ENCODE results near the gene TNFRSF1A.
"Not testable (repeated sequence)": the region's sequence is repeated elsewhere in the genome, so short reads cannot be mapped to it uniquely, and the experiment has no call there.

TNFRSF1A gene

GRCh38 chr12:6338536-6338935 is 3.3 kb downstream of the TNFRSF1A start:
- H3K4me1 ChIP-seq (ENCODE audit: insufficient read depth, low read length), result peaks cover 76% of the 10 kb centered on the region
- H3K9ac ChIP-seq (ENCODE audit: low read length), result peak overlapping the region; percentile 100
- H3K36me3 ChIP-seq (ENCODE audit: insufficient read depth, low read length), result peaks cover 17% of the 10 kb centered on the region
- H3K27me3 ChIP-seq (ENCODE audit: control insufficient read depth in 1 of 2, insufficient read depth in 2 of 2, low read length in 2 of 2); H3K9me3 ChIP-seq (ENCODE audit: low read length): not testable (repeated sequence)
- H3K27ac ChIP-seq (ENCODE audit: low read depth, low read length), result peak overlapping the region; percentile 100
- peak overlapping the region in 1 of 2 donors; percentile 99 for H3K4me3 ChIP-seq (ENCODE audit: low read depth in 1 of 2, low read length in 2 of 2)

- Histone ChIP-seq H3K4me3 (ENCODE audit: low read depth in 1 of 2, low read length in 2 of 2) (peak overlapping the region; percentile 18 to 99), H3K9ac (ENCODE audit: low read length) (peak overlapping the region; percentile 100)
Measured at GRCh38 chr12:6337958-6338433, 3.9 kb downstream of the TNFRSF1A start.

GRCh38 chr12:6336889-6337853 is 4.7 kb downstream of the TNFRSF1A start:
- peaks cover 31% of the 10 kb centered on the region for H3K36me3 ChIP-seq (ENCODE audit: insufficient read depth, low read length)
- H3K4me3 ChIP-seq (ENCODE audit: low read depth in 1 of 2, low read length in 2 of 2), result peak overlapping the region; percentile 25 to 99
- H3K27ac ChIP-seq (ENCODE audit: low read depth, low read length), result peak overlapping the region; percentile 100
- no peaks in the 10 kb centered on the region for H3K9me3 ChIP-seq (ENCODE audit: low read length)
- peak overlapping the region; percentile 73 for H3K9ac ChIP-seq (ENCODE audit: low read length)
- H3K27me3 ChIP-seq (ENCODE audit: control insufficient read depth in 1 of 2, insufficient read depth in 2 of 2, low read length in 2 of 2), result no peaks in the 10 kb centered on the region
- peaks cover 75% of the 10 kb centered on the region for H3K4me1 ChIP-seq (ENCODE audit: insufficient read depth, low read length)

More at GRCh38 chr12:6337958-6338433, 3.9 kb downstream of the TNFRSF1A start:
- H3K9me3 ChIP-seq (ENCODE audit: low read length), result no peaks in the 10 kb centered on the region
- H3K27ac ChIP-seq (ENCODE audit: low read depth, low read length), result peak overlapping the region; percentile 100
- H3K27me3 ChIP-seq (ENCODE audit: control insufficient read depth in 1 of 2, insufficient read depth in 2 of 2, low read length in 2 of 2), result no peaks in the 10 kb centered on the region
- H3K36me3 ChIP-seq (ENCODE audit: insufficient read depth, low read length), result peaks cover 22% of the 10 kb centered on the region
- peaks cover 80% of the 10 kb centered on the region for H3K4me1 ChIP-seq (ENCODE audit: insufficient read depth, low read length)

- peak overlapping the region; percentile 73 for H3K9ac ChIP-seq (ENCODE audit: low read length)
- H3K4me1 ChIP-seq (ENCODE audit: insufficient read depth, low read length), result peaks cover 73% of the 10 kb centered on the region
- peak overlapping the region; percentile 100 for H3K27ac ChIP-seq (ENCODE audit: low read depth, low read length)
- H3K4me3 ChIP-seq (ENCODE audit: low read depth in 1 of 2, low read length in 2 of 2), result peak overlapping the region; percentile 25 to 99
- peaks cover 37% of the 10 kb centered on the region for H3K36me3 ChIP-seq (ENCODE audit: insufficient read depth, low read length)
- no peaks in the 10 kb centered on the region for H3K27me3 ChIP-seq (ENCODE audit: control insufficient read depth in 1 of 2, insufficient read depth in 2 of 2, low read length in 2 of 2)
- H3K9me3 ChIP-seq (ENCODE audit: low read length), result no peaks in the 10 kb centered on the region
Measured at GRCh38 chr12:6336079-6336888, 5.6 kb downstream of the TNFRSF1A start.

GRCh38 chr12:6335451-6336078 is 6.3 kb downstream of the TNFRSF1A start:
- peak overlapping the region; percentile 73 for H3K9ac ChIP-seq (ENCODE audit: low read length)
- H3K27ac ChIP-seq (ENCODE audit: low read depth, low read length), result peak overlapping the region; percentile 100
- H3K4me3 ChIP-seq (ENCODE audit: low read depth in 1 of 2, low read length in 2 of 2), result peak overlapping the region; percentile 3 to 99
- H3K9me3 ChIP-seq (ENCODE audit: low read length), result no peaks in the 10 kb centered on the region
- no peaks in the 10 kb centered on the region for H3K27me3 ChIP-seq (ENCODE audit: control insufficient read depth in 1 of 2, insufficient read depth in 2 of 2, low read length in 2 of 2)
- H3K36me3 ChIP-seq (ENCODE audit: insufficient read depth, low read length), result peaks cover 44% of the 10 kb centered on the region
- H3K4me1 ChIP-seq (ENCODE audit: insufficient read depth, low read length), result peaks cover 73% of the 10 kb centered on the region

GRCh38 chr12:6334940-6335450 is 6.9 kb downstream of the TNFRSF1A start:
- H3K4me1 ChIP-seq (ENCODE audit: insufficient read depth, low read length), result peaks cover 71% of the 10 kb centered on the region
- H3K27me3 ChIP-seq (ENCODE audit: control insufficient read depth in 1 of 2, insufficient read depth in 2 of 2, low read length in 2 of 2), result no peaks in the 10 kb centered on the region
- H3K27ac ChIP-seq (ENCODE audit: low read depth, low read length), result peak overlapping the region; percentile 100
- peak overlapping the region; percentile 5 to 99 for H3K4me3 ChIP-seq (ENCODE audit: low read depth in 1 of 2, low read length in 2 of 2)
- H3K9me3 ChIP-seq (ENCODE audit: low read length), result no peaks in the 10 kb centered on the region
- peaks cover 50% of the 10 kb centered on the region for H3K36me3 ChIP-seq (ENCODE audit: insufficient read depth, low read length)
- H3K9ac ChIP-seq (ENCODE audit: low read length), result peak overlapping the region; percentile 73

- Histone ChIP-seq H3K4me3 (ENCODE audit: low read depth in 1 of 2, low read length in 2 of 2) (peak overlapping the region in 1 of 2 donors; percentile 99), H3K4me1 (ENCODE audit: insufficient read depth, low read length) (peaks cover 64% of the 10 kb centered on the region), H3K36me3 (ENCODE audit: insufficient read depth, low read length) (peaks cover 55% of the 10 kb centered on the region), H3K27ac (ENCODE audit: low read depth, low read length) (peak overlapping the region; percentile 100), H3K9ac (ENCODE audit: low read length) (peak overlapping the region; percentile 18), H3K9me3 (ENCODE audit: low read length) (no peaks in the 10 kb centered on the region), H3K27me3 (ENCODE audit: control insufficient read depth in 1 of 2, insufficient read depth in 2 of 2, low read length in 2 of 2) (no peaks in the 10 kb centered on the region)
Measured at GRCh38 chr12:6334359-6334758, 7.5 kb downstream of the TNFRSF1A start.

- peaks cover 56% of the 10 kb centered on the region for H3K4me1 ChIP-seq (ENCODE audit: insufficient read depth, low read length)
- H3K27me3 ChIP-seq (ENCODE audit: control insufficient read depth in 1 of 2, insufficient read depth in 2 of 2, low read length in 2 of 2), result no peaks in the 10 kb centered on the region
- no peaks in the 10 kb centered on the region for H3K9me3 ChIP-seq (ENCODE audit: low read length)
- H3K9ac ChIP-seq (ENCODE audit: low read length), result no peak overlapping the region
- H3K36me3 ChIP-seq (ENCODE audit: insufficient read depth, low read length), result peaks cover 62% of the 10 kb centered on the region
- H3K4me3 ChIP-seq (ENCODE audit: low read depth in 1 of 2, low read length in 2 of 2), result no peak overlapping the region
- H3K27ac ChIP-seq (ENCODE audit: low read depth, low read length), result peak overlapping the region; percentile 100
Measured at GRCh38 chr12:6333566-6333965, 8.3 kb downstream of the TNFRSF1A start.

- peaks cover 53% of the 10 kb centered on the region for H3K4me1 ChIP-seq (ENCODE audit: insufficient read depth, low read length)
- H3K27ac ChIP-seq (ENCODE audit: low read depth, low read length), result peak overlapping the region; percentile 63
- H3K27me3 ChIP-seq (ENCODE audit: control insufficient read depth in 1 of 2, insufficient read depth in 2 of 2, low read length in 2 of 2), result no peaks in the 10 kb centered on the region
- H3K36me3 ChIP-seq (ENCODE audit: insufficient read depth, low read length), result peaks cover 63% of the 10 kb centered on the region
- no peak overlapping the region for H3K9ac ChIP-seq (ENCODE audit: low read length)
- no peaks in the 10 kb centered on the region for H3K9me3 ChIP-seq (ENCODE audit: low read length)
- H3K4me3 ChIP-seq (ENCODE audit: low read depth in 1 of 2, low read length in 2 of 2), result no peak overlapping the region
Measured at GRCh38 chr12:6333029-6333428, 8.8 kb downstream of the TNFRSF1A start.

- no peaks in the 10 kb centered on the region for H3K9me3 ChIP-seq (ENCODE audit: low read length)
- H3K9ac ChIP-seq (ENCODE audit: low read length), result no peak overlapping the region
- H3K4me3 ChIP-seq (ENCODE audit: low read depth in 1 of 2, low read length in 2 of 2), result no peak overlapping the region
- H3K27ac ChIP-seq (ENCODE audit: low read depth, low read length), result peak overlapping the region; percentile 63
- peaks cover 63% of the 10 kb centered on the region for H3K36me3 ChIP-seq (ENCODE audit: insufficient read depth, low read length)
- H3K4me1 ChIP-seq (ENCODE audit: insufficient read depth, low read length), result peaks cover 53% of the 10 kb centered on the region
- H3K27me3 ChIP-seq (ENCODE audit: control insufficient read depth in 1 of 2, insufficient read depth in 2 of 2, low read length in 2 of 2), result no peaks in the 10 kb centered on the region
Measured at GRCh38 chr12:6332459-6332858, 9.4 kb downstream of the TNFRSF1A start.

Data from muscle layer of colon (tissue), 2 donors.